ENCODE results near the gene ERG.

ERG gene

DNA sequence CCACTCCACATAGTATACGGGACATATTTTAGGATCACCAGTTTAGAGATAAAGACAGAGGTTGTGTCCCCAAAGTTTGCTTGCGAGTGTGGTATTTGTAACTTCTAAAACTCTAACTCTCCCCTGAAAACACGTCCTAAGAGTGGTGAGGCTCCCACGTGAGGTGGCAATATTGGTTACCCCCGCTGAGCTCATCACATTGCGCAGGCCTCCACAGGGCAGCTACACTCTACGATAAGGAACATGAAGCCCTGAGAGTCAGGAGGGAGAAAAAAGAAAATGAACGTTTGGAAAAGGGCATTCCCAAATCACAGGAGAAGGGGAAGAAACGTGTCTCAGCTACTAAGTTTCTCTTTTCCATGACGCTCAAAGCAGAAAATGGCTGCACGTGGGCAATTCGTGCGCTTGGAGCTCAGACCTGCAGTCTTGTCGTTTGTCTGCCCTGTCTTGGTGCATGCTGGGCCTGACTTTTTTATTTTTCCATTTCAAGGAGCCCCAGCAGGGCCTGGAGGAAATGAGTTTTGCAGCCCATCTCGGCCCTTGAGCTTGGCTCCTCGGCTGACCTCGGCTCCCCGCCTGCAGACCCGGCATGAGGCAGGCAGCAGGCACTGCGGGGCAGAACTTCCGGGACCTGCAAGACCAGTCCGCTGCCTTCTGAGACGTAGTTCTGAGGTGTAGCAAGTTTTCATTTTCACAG, 25.7 kb downstream of the ERG start:
- in situ Hi-C loops (cut with HindIII; ENCODE audit: low sequenced_read_pairs) = no loop called here
- TF ChIP-seq, protein P1, sequence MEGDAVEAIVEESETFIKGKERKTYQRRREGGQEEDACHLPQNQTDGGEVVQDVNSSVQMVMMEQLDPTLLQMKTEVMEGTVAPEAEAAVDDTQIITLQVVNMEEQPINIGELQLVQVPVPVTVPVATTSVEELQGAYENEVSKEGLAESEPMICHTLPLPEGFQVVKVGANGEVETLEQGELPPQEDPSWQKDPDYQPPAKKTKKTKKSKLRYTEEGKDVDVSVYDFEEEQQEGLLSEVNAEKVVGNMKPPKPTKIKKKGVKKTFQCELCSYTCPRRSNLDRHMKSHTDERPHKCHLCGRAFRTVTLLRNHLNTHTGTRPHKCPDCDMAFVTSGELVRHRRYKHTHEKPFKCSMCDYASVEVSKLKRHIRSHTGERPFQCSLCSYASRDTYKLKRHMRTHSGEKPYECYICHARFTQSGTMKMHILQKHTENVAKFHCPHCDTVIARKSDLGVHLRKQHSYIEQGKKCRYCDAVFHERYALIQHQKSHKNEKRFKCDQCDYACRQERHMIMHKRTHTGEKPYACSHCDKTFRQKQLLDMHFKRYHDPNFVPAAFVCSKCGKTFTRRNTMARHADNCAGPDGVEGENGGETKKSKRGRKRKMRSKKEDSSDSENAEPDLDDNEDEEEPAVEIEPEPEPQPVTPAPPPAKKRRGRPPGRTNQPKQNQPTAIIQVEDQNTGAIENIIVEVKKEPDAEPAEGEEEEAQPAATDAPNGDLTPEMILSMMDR (IDR thresholded peaks at IDR 0.05; ENCODE audit: low read depth, low read length, missing control alignments) = no peak
- no peak for DNase-seq (ENCODE audit: low read depth)
- H3K4me3 ChIP-seq (ENCODE audit: low read depth, low read length) = no peak overlapping the region

DNA sequence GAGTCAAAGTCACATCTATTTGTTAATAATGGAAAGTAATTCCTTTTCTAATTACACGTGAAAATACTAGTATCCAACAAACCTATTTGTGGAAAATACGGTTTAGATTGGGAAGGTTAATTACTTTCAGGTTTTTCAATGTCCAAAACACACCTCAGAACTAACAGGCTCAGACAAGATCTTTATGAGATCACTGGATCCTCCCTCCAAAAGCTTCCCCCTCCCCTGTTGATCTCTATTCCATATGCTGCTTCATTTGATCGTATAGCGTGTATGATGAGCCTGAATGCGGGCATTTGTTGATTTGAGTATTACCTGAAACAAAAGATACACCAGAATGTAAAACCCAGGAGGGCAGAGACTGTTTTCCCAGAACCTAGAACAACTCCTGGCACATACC, 26.5 kb downstream of the ERG start:
- TF ChIP-seq, protein P1 (IDR thresholded peaks at IDR 0.05; ENCODE audit: low read depth, low read length, missing control alignments) = no peak
- in situ Hi-C loops (cut with HindIII; ENCODE audit: low sequenced_read_pairs) = no loop called here
- no peak for DNase-seq (ENCODE audit: low read depth)
- no peak overlapping the region for H3K4me3 ChIP-seq (ENCODE audit: low read depth, low read length)

DNA sequence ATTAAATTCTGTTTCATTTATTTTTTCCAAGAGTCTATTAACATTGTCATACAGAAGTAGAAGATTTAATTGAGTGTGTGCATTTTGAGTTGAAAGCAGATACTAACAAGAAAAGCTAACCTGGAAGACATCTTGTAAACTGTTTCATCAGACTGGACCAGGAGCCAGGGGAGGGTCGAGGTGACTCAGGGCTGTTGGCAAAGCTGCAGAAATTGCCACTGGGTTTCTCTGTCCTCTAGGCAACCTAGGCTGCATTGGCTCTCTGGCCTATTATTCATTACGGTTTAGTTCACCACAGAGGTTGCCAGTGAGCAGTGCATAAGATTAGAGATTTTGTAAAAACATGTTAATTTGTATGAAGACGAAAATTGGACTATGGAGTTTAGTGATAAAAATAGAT, 27.5 kb downstream of the ERG start:
- TF ChIP-seq, protein P1 (IDR thresholded peaks at IDR 0.05; ENCODE audit: low read depth, low read length, missing control alignments) = no peak
- in situ Hi-C loops (cut with HindIII; ENCODE audit: low sequenced_read_pairs) = no loop called here
- no peak for DNase-seq (ENCODE audit: low read depth)
- no peak overlapping the region for H3K4me3 ChIP-seq (ENCODE audit: low read depth, low read length)

DNA sequence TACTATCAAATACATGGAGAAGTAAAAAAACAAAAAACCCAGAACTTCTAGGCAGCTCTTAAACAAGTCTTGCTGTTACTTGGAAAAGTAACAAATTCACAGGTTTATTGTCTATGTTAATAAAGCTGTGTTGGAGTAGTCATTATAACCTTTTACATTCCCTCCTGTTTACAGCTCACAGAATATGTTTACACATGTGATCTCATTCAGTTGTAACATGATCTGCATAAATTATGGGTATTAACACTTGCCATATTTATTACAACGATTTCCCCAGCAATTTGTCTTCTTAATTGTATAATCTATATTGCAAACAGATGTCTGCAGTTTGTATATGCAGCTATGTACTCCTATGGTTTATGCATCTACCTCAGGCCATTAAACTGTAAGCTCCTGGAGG, 28.6 kb downstream of the ERG start:
- TF ChIP-seq, protein P1 (IDR thresholded peaks at IDR 0.05; ENCODE audit: low read depth, low read length, missing control alignments) = no peak
- DNase-seq (ENCODE audit: low read depth) = no peak
- H3K4me3 ChIP-seq (ENCODE audit: low read depth, low read length) = no peak overlapping the region
- in situ Hi-C loops (cut with HindIII; ENCODE audit: low sequenced_read_pairs) = no loop called here

DNA sequence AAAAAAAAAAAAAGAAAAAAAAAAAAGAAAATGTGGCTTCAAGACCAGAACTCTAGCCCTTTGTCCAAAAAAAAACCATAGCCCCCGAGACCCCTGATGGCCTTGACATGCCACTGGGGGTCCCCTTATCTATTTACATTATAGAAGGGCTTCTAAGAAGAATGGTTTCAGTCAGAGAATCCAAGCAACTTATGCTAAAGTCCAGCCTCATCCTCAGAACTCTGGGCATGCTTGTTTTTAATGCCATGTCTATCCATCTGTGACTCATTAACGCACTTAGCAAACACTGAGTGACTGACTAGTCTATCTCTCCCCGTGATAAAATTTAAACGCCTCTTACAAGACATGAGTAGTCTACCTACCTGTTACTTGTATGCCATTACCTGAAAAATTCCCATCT, 29.3 kb downstream of the ERG start:
- in situ Hi-C loops (cut with HindIII; ENCODE audit: low sequenced_read_pairs) = no loop called here
- H3K4me3 ChIP-seq (ENCODE audit: low read depth, low read length) = no peak overlapping the region
- TF ChIP-seq, protein P1 (IDR thresholded peaks at IDR 0.05; ENCODE audit: low read depth, low read length, missing control alignments) = no peak
- no peak for DNase-seq (ENCODE audit: low read depth)

DNA sequence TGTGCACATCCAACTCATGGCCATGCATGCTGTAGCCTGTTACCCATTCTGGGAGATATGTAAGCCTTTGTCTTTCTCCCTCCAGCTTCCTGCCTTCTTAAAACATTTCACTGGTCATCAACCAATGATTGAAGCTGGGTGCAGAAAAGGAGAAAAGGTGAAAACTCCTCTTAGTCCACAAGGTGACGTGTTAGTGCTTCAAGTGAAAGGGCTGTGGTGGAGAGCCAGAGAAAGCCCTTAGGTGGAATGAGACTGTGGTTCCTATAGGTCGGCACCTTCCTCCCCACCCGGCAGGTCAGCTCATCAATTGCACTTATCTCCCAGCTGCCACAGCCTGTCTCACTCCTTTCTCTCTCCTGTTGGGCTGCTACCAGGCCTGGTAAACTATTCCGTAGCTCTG, 30.4 kb downstream of the ERG start:
- DNase-seq (ENCODE audit: low read depth) = no peak
- in situ Hi-C loops (cut with HindIII; ENCODE audit: low sequenced_read_pairs) = no loop called here
- no peak overlapping the region for H3K4me3 ChIP-seq (ENCODE audit: low read depth, low read length)
- TF ChIP-seq, protein P1 (IDR thresholded peaks at IDR 0.05; ENCODE audit: low read depth, low read length, missing control alignments) = no peak

All from astrocyte of the cerebellum (primary cell).